ENCODE measurements around the gene NDUFA1.
"Not testable (repeated sequence)": the region's sequence is repeated elsewhere in the genome, so short reads cannot be mapped to it uniquely, and the experiment has no call there.

The NDUFA1 gene

DNA sequence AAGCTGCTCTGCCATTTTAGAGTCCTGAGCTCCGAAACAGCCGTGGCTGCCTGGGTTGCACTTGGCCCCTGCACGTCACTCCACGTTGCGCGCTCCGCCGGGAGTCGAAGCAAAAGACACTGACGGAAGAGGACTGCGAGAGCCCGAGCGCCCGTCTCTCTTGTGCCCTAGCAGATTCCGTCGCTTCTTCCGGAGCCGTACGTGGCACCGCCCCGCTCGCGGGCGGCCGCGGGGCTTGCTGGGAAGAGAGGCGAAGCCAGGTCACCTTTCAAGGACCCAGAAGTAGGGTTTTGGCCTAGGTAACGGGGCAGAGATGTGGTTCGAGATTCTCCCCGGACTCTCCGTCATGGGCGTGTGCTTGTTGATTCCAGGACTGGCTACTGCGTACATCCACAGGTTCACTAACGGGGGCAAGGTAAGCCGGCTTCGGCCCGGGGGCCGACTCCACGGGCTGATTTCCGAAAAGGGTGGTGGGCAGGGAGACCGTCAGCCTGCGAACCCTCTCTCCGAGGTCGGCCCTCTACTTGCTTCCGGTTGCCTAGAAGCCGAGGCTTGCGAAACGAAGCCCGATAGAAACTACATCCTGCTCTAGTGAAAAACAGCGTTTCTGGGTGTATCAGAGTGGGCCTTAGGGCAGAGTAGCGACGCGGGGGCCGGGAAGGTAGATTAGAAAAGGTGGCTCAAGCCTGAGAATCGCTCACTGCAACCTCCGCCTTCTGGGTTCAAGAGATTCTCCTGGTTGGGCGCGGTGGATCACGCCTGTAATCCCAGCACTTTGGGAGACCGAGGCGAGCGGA is at the start of gene NDUFA1, which contains the start of gene RNF113A:
NDUFA1 (plus strand) TSS at position 234 of the 797 bp plus-strand sequence; CDS start at position 314, 80 bp downstream.
RNF113A (minus strand) TSS at position 135 of the 797 bp plus-strand sequence; CDS start at position 15, 120 bp downstream.
- peak; percentile 81 for DNase-seq

DNA sequence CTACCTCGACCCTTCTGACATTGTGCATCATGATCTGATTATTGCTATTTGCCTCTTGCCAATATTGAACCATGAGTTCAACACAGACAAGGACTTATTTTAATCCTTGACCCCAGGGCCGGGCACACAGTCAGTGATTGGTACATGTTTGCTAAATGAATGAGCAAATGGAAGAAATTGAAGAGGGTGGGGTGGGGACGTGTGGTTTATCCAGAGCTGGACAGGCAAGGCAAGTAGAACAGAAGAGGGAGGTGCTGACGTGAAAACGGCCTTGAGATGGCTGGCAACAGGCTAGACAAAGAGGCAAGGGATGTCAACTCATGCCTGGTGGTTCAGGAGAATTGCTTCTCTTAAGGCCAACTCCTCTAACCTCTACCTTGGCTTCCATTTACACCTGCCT is 47.4 kb upstream of the NDUFA1 start:
- DNase-seq, result not testable (repeated sequence)

DNA sequence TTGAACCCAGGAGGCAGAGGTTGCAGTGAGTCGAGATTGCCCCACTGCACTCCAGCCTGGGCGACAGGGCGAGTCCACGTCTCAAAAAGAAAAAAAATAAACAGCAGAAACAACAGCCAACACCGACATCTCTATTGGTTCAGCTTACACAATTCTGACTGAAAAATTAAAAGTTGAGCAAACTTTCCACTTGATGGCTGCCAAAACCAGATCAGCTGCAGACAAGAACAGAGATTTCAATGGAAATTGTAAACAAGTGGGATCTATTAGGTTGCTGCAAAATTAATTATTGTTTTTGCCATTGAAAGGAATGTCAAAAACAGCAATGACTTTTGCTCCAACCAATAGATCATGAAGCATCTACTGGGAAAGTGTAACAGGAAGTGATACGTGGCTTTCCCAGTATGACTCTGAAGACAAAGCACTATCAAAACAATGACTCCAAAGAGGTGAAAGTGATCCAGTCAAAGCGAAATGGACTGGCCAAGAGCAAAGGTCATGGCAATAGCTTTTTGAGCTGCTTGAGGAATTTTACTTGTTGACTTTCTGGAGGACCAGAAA is 45.2 kb upstream of the NDUFA1 start:
- DNase-seq, result peak; percentile 11

DNA sequence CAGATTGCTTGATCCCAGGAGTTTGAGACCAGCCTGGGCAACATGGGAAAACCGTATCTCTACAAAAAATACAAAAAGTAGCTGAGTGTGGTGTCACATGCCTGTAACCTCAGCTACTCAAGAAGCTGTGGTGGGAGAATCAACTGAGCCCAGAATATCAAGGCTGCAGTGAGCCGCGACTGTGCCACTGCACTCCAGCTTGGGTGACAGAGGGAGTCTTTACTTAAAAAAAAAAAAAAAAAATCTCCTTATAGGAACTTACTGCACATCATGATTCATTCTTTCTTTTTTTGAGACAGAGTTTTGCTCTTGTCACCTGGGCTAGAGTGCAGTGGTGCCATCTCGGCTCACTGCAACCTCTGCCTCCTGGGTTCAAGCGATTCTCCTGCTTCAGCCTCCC is 43.2 kb upstream of the NDUFA1 start:
- no peak for DNase-seq

DNA sequence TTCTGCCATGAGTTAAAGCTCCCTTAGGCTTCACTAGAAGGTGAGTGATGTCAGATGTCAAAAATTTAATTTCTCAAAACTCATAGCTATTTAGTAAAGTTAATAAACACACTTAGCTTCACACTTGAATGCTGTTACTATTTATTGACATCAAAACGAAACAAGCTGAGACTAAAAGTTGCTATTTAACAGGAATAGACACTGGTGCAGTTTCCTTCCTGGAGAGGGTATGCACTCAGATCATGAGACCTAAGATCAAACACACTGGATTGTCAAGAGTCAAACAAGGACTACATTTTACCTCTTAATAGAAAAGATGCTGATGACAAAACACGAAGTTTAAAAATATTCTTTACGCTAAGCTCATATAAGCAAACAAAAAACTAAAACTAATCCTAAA is 37.7 kb upstream of the NDUFA1 start:
- DNase-seq, result no peak

DNA sequence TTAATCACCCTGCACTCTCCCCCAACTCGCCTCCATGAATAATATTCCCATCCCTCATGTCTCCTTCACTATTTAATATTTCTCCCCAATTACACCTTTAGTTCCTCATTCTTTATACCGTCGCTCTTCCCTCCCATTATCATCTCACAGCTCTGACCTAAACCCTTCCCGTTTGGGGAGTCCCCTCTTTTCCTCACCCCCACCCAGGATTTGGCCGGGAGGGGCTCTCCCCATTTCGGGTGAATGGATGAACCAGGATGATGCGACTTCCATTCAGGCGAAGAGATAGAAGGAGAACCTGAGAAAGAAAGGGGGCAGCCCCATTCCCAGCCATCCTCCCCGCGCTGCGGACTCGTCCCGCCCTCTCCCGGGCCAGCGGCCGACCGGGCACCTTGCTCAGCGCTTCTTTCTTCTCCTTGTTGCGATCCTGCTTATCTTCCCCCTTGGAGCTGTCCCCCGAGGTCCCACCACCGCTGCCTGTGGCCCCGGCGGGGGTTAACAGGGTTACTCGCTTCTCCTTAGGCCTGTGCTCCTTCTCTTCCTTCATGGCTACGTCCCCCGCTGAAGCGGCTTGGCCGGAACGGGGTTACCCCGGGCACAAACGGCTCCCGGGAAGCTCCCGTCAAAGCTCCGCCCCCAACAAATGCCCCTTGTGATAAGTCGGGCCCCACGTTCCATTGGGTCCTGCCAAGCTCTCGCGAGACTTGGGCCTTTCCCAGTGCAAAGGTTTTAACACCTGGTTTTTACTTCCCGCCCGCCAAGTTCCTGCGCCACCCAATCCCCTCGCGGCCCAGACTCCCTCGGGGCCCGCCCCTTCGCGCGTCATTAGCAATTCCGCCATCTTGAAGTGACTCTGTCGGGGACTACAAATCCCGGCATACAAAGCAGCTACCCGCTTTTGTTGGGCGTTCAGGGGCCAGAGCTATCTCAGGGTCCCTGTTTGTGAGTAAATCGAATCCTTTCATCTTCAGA is 19.0 kb upstream of the NDUFA1 start, which contains the start of gene UPF3B:
UPF3B (minus strand) TSS at position 582 of the 972 bp plus-strand sequence; CDS start at position 547, 35 bp downstream.
- DNase-seq, result peak; percentile 96

DNA sequence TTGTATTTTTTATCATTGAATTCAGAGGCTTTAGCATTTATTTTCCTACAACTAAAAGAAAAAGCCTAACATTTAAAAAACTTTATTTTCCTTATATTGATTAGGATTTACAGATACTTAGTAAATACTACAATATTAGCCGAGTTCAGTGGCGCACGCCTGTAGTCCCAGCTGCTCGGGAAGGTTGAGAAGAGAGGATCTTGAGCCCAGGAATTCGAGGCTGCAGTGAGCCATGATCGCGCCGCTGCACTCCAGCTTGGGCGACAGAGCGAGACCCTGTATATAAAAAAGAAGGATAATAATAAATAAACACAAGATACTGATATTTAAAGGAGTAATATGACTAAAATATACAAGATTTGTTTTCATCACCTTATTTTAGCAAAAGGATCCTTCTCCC is 18.2 kb upstream of the NDUFA1 start:
- no peak for DNase-seq

DNA sequence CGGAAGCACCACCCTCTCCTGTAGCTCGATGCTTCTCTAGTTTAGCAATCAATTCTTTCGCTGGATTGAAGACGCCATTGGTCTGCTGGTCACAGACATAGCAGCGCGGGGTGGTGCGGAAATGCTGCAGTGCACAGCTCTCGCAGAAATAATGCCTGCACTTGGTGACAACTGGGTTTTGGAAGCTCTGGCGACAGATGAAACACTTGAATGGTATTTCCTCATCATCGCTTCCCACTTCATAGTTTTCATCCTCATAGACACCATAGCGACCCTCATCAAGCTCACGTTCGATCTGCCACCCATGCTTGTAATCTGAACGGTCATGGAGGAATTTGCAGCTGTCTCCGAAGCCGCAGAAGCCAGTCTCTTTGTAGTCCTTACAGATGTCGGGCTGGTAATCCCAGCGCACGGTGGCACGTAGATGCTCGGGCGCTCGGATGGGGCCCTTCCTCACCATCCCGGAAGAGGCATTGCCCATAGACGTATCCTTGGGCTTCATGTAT is 953 bp upstream of the NDUFA1 start:
- peak; percentile 6 for DNase-seq

DNA sequence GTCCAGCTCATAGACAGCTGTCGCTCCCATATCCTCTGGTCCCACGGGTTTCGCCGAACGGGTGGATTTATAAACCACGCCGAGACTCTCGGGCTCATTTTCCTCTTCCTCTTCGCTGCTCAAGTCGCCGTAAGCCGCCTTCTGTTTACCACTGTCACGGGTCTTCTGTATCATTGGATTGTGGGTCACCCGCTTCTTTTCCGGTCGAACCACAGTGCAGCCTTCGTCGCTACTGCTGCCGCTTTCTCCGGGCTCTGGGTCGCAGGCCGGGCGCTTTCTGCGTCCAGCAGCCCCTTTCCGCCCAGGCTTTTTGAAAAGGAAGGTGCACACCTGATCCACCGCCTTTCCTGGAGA is 410 bp upstream of the NDUFA1 start:
- no peak for DNase-seq

DNA sequence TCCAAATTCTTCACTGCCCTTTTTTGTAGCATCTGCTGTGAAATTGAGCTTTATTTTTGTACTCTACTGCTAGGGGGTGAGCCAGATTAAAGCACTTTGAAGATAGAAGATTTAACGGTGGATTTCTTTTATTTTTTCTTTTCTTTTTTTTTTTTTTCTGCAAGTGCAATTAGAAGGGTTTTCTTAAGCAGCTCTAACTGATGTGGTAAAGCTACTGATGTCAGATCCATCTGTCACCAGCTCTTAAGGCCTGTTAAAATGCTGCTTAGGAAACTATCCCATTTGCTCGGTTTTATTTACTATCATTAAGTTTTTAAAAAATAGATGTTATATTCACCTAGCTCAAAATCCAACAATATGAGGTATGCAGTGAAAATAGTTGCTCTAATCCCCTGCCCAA is 7.1 kb downstream of the NDUFA1 start:
- DNase-seq, result no peak

DNA sequence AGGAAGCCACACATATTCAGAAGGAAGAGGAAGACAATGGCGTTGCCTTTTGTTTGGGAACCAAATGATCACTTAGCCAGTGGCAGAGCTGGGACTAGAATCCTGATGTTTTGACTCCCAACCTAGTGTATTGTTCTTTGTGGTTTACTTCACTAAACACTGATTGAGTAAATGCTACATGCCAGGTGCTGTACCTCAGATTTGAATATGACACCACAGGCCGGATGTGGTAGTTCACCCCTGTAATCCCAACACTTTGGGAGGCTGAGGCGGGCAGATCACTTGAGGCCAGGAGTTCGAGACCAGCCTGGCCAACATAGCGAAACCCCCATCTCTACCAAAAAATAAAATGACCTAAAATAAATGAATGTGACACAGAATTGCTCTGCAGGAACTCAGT is 8.4 kb downstream of the NDUFA1 start:
- DNase-seq, result no peak

DNA sequence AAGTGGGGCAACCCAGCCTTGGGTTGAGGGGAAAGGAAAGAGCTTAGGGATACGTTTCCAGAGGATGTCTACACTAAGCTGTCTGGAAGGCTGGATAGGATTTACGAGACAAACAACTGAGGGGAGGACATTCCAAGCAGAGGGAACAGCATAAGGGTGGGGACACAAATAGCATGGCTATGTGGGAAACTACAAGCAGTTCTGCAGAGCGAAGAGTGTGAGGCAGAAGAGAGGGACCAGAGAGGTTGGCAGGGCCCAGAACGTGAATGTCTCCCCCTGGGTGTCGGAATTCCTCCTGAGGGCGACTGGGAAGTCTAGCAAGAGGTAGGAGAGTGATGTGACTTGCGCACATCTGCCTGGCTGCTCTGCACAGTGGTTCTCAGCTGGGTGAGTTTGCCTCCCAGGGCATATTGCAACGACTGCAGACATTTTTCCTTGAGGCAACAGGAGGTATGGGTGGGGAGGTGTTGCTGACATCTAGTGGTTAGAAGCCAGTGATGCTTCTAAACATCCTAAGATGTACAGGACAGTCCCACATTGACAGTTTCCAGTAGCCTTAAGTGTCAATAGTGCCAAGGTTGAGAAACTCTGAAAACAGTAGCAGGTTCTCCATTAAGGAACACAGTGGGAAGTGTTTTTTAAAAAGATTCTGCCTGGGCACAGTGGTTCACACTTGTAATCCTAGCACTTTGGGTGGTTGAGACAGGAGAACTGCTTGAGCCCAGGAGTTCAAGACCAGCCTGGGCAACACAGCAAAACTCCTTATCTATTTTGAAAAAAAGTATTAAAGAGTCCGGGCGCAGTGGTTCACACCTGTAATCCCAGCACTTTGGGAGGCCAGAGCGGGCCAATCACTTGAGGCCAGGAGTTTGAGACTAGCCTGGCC is 9.2 kb downstream of the NDUFA1 start:
- peak; percentile 32 for DNase-seq

DNA sequence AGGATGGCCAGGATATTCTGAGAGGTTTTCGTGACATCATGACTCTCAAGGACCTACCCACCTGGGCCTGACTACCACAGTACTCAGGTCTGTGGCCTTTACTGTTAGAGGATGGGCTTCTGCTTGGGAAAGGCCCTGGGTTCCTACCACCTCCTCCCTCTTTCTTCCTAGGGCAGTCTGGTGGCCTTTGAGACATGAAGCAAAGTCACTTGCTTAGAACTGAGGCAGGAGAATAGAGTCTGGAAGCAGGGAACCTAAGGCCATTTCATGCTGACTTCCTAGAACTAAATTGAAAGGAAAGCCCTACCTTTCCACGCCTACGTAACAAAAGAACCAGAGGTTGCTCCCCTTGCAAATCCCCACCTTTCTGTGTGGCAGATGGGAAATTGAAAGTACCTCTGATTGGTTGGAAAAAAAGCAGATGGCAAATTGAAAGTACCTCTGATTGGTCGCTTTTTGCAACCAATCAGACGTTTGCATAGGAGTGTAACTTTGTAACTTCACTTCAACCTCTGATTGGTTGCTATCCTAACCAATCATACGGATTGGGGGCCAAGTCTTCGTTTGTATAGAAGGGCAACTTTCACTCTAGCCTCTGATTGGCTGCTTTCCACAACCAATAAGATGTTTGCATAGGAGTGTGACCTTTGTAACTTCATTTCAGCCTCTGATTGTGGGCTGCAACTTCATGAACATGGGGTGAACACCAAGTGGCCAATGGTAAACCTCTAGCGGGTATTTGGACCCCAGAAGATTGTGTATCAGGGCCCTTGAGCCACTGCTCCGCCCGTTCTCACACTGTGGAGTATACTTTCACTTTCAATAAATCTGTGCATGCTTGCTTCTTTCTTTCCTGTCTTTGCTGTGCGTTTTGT is 14.2 kb downstream of the NDUFA1 start:
- no peak for DNase-seq

DNA sequence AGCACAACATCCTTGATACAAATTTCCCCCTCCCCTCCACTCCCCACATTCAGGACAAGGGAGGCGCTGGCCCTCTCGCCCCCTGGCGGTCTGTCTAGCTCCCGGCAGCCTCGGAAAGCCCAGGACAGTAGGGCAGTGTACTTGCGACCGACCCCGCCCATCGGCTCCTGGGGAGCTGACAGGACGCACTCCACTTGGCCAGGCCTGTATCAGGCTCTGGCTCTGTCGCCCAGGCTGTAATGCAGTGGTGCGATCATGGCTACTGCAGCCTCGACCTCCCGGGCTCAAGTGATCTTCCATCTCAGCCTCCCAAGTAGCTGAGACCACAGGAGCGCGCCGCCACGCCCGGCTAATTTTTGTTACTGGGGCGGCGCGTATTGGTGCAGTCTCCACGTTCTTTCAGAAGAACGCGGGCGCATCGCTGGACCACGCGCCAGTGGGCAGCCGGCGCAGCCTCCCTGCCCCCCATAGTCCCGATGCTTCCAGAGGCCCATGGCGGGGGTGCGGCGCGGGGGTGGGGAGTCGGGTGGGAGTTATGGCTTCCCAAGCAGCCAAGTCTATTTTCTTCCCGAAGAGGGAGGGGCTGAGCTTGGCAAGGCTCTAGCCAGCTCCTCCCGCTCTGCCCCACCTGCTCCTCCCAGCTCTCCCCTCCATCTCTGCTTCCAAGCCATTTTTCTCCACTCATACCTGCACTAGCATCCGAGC is 16.2 kb downstream of the NDUFA1 start:
- peak; percentile 14 for DNase-seq

DNA sequence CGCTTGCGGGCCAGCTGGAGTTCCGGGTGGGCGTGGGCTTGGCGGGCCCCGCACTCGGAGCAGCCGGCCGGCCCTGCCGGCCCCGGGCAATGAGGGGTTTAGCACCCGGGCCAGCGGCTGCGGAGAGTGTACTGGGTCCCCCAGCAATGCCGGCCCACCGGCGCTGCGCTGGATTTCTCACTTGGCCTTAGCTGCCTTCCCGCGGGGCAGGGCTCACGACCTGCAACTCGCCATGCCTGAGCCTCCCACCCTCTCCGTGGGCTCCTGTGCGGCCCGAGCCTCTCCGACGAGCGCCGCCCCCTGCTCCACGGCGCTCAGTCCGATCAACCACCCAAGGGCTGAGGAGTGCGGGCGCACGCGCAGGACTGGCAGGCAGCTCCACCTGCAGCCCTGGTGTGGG is 19.0 kb downstream of the NDUFA1 start:
- not testable (repeated sequence) for DNase-seq

DNA sequence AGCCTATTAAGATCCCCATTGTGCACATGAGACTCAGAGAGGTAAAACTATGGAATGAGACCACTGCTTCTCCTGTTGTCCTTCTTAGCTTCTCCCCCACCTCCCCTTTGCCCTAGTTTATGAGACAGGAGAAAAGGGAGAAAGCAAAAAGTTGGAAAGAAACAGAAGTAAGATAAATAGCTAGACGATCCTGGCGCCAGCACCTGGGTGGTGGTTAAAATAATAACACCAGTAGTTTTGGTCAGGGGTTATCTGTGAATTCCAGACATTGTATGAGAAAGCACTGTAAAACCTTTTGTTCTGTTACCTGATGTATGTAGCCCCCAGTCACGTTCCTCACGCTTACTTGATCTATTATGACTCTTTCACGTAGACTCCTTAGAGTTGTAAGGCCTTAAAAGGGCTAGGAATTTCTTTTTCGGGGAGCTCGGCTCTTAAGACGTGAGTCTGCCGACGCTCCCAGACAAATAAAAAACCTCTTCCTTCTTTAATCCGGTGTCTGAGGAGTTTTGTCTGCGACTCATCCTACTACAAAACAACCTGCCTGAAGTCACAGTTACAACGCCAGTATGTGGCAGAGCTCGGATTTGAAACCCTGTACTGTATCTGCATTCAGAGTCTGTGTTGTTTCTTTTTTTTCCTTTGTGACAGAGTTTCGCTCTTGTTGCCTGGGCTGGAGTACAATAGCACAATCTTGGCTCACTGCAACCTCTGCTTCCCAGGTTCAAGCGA is 20.5 kb downstream of the NDUFA1 start:
- not testable (repeated sequence) for DNase-seq

DNA sequence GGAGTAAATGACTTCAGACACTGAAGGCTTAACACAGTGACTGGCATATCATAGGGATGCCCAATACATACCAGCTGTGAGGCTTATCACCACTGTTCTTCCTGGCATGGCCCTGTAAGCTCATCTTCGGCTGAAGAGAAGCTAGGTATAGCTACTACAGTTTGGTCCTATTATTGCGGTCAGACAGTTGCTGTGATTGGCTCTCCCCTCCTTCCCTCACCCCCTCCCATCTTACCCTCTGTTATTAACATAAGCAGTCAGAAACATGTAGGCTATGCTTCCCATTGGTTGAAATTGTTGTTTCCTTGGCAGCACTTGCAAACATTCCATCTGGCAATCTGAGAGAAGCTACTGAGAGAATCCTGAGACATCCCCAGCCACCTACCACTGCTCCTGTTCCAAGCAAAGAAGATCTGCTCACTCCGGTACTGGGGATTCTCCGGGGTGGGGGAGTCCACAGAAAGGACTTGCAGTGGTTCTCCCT is 24.3 kb downstream of the NDUFA1 start, which contains the start of gene AKAP14:
AKAP14 (plus strand) TSS at position 51 of the 484 bp plus-strand sequence. CDS start 7,331 bp downstream, outside the sequence.
- no peak for DNase-seq

DNA sequence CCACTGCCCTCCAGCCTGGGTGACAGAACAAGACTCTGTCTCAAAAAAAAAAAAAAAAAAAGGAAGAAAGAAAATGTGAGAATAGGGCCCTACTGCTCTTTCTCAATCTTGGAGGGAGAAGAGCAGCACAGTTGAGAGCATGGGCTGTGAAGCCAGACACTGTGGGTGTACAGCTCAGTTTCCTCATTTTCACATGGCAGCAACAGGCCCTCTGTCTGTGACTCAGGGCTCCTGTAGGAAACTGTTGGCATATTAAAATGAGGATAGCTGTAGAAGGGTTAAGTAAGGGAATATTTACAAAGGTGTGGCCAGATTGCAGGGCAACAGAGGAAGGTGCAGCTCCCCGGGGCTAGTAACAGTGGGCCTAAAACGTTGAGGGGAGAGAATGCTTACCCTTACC is 27.5 kb downstream of the NDUFA1 start:
- no peak for DNase-seq

DNA sequence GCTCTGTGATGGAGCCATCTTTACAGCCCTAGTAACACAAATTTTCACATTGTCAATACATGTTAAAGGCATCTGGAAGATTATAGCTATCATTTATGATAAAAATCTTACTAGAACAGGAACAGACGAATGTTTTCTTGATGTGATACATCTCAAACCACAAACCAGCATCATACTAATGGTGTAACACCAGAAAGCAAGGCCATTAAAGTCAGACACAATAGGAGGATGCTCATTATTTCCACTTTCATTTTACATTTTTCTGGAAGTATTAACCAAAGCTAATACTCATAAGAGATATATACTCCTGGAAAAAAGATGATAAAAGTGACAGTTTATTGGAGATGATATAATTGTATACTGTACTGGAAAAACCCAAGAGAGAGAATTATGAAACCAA is 29.3 kb downstream of the NDUFA1 start:
- DNase-seq, result no peak
